HFF-Myc (cell line): Measurements from ENCODE around the gene SECISBP2.

ENCODE experiments used
- DNase-seq: peaks from one replicate; pipeline ENCODE4 v3.0.0-alpha.2; 2011; ENCODE audit warnings: low read depth; ENCODE audit errors: extremely low read depth
- H3K4me3 ChIP-seq: replicated peaks from 2 replicates; pipeline ENCODE4 v1.5.1; 2011; ENCODE audit warnings: low read depth, mild to moderate bottlenecking, control low read depth, low read length
- TF ChIP-seq, protein P1 (sequence below): IDR thresholded peaks from 2 replicates; pipeline ENCODE4 v1.5.1; 2012; ENCODE audit warnings: mild to moderate bottlenecking, low read depth, low read length, control low read depth; ENCODE audit errors: missing control alignments

Gene SECISBP2

DNA sequence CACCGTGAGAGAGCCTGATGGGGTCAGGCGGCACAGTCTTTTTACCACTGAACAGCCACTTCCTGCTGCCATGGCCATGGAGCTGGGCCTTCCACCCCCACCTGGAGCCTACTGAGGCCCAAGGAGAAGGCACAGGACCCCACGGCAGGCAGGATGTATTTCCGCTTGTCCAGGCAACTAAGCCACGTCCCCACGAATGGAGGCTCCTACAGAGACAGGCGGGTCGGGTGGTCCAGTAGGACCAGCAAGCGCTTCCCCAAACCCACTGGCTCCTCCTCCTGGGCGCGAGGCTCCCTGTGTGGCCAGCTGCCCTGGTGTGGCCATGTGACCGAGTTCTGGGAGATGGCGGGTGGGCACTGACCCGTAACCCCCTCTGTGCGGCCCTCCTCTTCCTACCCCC, 66.5 kb downstream of the SECISBP2 start:
- TF ChIP-seq, protein P1, sequence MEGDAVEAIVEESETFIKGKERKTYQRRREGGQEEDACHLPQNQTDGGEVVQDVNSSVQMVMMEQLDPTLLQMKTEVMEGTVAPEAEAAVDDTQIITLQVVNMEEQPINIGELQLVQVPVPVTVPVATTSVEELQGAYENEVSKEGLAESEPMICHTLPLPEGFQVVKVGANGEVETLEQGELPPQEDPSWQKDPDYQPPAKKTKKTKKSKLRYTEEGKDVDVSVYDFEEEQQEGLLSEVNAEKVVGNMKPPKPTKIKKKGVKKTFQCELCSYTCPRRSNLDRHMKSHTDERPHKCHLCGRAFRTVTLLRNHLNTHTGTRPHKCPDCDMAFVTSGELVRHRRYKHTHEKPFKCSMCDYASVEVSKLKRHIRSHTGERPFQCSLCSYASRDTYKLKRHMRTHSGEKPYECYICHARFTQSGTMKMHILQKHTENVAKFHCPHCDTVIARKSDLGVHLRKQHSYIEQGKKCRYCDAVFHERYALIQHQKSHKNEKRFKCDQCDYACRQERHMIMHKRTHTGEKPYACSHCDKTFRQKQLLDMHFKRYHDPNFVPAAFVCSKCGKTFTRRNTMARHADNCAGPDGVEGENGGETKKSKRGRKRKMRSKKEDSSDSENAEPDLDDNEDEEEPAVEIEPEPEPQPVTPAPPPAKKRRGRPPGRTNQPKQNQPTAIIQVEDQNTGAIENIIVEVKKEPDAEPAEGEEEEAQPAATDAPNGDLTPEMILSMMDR, result no peak
- H3K4me3 ChIP-seq, result no peak overlapping the region
- no peak for DNase-seq

DNA sequence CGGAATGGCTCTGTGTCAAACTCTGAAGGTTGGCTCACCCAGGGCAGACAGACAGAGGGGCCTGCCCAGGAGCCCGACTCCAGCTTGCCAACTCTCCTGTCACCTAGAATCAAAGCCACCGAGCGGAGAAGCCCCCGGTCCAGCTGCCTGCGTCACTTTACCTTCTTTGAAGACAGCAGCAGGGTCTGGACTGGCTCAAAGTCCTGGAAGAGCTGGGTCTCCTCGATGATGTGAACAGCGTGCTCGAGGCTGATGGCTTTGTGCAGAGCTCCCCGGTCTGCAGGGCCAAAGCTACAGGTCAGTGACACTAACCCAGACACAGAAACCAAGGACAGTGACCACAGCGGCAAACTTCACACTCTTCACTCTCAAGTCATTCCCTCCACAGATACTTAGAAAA, 67.9 kb downstream of the SECISBP2 start:
- TF ChIP-seq, protein P1, result no peak
- no peak for DNase-seq
- no peak overlapping the region for H3K4me3 ChIP-seq

DNA sequence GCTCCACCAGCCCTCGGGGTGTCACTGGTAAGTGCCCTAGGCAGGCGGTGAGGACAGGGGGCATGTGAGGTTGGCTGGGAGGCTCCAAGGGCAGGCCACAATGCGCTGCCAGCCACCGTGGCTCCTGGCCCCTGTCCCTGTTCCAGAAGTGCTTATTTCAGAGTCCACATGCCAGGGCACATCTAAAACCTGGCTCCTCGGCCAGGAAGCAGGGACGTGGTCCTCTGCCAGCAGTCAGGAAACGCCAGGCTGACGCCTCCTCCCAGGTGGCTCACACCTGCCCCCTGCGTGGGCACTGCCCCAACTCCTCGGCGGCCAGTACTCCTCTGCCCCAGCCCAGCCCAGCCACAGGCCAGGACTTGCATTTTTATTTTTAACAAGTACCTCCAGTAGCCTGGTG, 68.5 kb downstream of the SECISBP2 start:
- TF ChIP-seq, protein P1, result no peak

DNA sequence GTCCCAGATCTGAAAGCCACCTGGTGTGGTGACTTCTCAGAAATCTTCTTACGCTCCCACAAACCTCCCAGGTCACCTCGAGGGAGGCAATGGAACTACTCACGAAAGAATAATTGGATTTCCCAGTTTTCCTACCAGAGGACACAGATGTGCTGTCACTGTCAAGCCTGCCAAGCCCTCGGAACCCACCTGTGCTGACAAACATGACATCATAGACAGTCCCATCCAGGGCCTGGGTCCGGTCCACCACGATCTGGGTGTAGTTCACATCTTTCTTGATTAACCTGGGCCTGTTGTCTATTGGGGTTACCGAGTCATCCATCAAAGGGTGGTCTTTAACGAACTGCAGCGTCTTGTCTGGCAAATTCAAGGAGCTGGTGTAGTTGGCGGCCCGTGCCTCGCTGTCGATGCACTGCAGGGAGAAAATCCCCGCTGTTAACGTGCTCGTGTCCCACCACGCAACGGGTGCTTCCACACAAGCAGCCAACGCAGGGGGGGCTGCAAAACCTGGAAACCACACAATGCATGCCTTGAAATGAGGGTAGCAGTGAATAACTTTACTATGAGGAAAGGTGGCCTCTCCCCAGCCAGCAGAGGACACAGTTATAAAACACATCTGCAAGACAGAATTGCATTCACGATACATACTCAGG, 69.0 kb downstream of the SECISBP2 start:
- DNase-seq, result no peak
- TF ChIP-seq, protein P1, result no peak
- H3K4me3 ChIP-seq, result no peak overlapping the region

More for the DNA sequence above, 68.5 kb downstream of the SECISBP2 start:
- no peak for DNase-seq
- H3K4me3 ChIP-seq, result no peak overlapping the region

DNA sequence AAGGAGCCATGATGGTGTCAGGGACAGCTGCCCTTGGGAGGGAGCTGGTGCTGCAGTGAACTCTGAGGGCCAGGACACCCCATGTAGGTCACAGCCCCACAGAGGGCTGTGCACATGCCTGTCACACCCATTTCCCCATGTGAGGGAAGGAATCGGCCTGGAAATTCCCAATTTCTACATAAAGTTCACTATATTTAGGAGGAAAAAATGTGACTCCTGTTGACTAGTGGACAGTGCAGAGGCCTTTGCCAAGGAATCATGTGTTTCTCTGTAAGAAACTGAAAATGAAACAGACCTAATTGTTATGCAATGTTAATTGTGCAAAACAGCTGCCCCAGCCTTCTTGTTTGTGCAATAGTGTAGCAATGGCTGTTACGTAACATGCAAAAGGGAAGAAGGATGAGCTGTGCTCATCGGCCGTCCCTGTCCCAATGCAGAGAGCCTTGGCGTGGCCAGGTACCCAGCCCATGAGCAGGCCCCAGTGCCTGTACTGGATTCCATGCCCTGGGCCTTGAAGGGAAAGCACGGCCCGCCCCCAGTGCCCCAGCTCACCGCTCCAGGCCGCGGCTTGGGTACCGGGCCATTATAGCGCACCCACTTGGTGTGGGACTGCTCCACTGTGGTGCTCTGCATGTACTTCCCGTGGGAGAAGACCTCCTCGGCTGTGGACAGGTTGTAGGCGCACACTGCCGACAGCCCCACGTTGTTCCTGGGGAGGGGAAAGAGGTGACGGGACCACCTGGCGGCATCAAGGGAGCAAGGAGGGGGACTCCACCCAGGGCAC, 70.0 kb downstream of the SECISBP2 start:
- TF ChIP-seq, protein P1, result no peak
- no peak overlapping the region for H3K4me3 ChIP-seq
- DNase-seq, result no peak

DNA sequence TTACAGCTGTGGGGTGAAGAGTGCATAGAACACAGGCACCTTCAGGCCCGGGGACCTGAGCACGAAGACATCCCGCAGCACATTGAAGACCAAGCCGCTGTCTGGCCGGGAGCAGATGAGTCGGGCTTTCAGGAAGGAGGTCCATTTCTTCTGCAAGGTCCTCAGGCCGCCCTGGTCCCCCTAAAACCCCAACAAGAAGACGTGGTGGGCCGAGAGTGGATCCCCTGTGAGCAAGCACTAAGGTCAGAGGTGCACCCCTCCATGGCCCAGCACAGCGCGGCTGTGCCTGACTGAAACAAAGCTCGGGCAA, 70.5 kb downstream of the SECISBP2 start:
- TF ChIP-seq, protein P1, result no peak
- no peak overlapping the region for H3K4me3 ChIP-seq
- no peak for DNase-seq
